ENCODE results near the gene CDKL5.

The CDKL5 gene

GRCh38 chrX:18561020-18561419, 135.6 kb downstream of the CDKL5 start:
- H3K9me3 ChIP-seq (ENCODE audit: insufficient read depth, low read depth, low read length): no peaks in the 10 kb centered on the region
- H3F3A ChIP-seq (ENCODE audit: low read depth): no peaks in the 10 kb centered on the region
- no peaks in the 10 kb centered on the region for H3K79me2 ChIP-seq (ENCODE audit: insufficient read depth, low read length)
- no peak overlapping the region for H3K9ac ChIP-seq (ENCODE audit: low read depth, low read length, poor library complexity, severe bottlenecking)
- H3K9me2 ChIP-seq (replicated peaks; ENCODE audit: low read depth, low read length): no peaks in the 10 kb centered on the region
- no peak overlapping the region for H2AFZ ChIP-seq (ENCODE audit: low read length)
- no peaks in the 10 kb centered on the region for H3K4me1 ChIP-seq (ENCODE audit: insufficient read depth, low read length, poor library complexity, severe bottlenecking)
- no peaks in the 10 kb centered on the region for H4K20me1 ChIP-seq (ENCODE audit: insufficient read depth, low read length, poor library complexity, severe bottlenecking)
- H3K4me2 ChIP-seq (ENCODE audit: low read depth, low read length, poor library complexity, severe bottlenecking): no peak overlapping the region
- no peak for TF ChIP-seq EZH2phosphoT487 (IDR thresholded peaks at IDR 0.05; ENCODE audit: borderline replicate concordance)
- TF ChIP-seq CTCF (conservative IDR thresholded peaks at IDR 0.05; ENCODE audit: low read length): no peak
- H3K27me3 ChIP-seq (ENCODE audit: insufficient read depth, low read length, poor library complexity, severe bottlenecking): no peaks in the 10 kb centered on the region
- no peak overlapping the region for H3K4me3 ChIP-seq (ENCODE audit: low read length, poor library complexity, severe bottlenecking)
- no peaks in the 10 kb centered on the region for H3K36me3 ChIP-seq (ENCODE audit: insufficient read depth, low read length)

GRCh38 chrX:18565727-18566126, 140.3 kb downstream of the CDKL5 start:
- no peak overlapping the region for H2AFZ ChIP-seq (ENCODE audit: low read length)
- H3K27me3 ChIP-seq (ENCODE audit: insufficient read depth, low read length, poor library complexity, severe bottlenecking): no peaks in the 10 kb centered on the region
- H3K4me3 ChIP-seq (ENCODE audit: low read length, poor library complexity, severe bottlenecking): no peak overlapping the region
- no peak overlapping the region for H3K4me2 ChIP-seq (ENCODE audit: low read depth, low read length, poor library complexity, severe bottlenecking)
- H3K36me3 ChIP-seq (ENCODE audit: insufficient read depth, low read length): no peaks in the 10 kb centered on the region
- no peaks in the 10 kb centered on the region for H3K79me2 ChIP-seq (ENCODE audit: insufficient read depth, low read length)
- no peaks in the 10 kb centered on the region for H3K4me1 ChIP-seq (ENCODE audit: insufficient read depth, low read length, poor library complexity, severe bottlenecking)
- H3K9me3 ChIP-seq (ENCODE audit: insufficient read depth, low read depth, low read length): no peaks in the 10 kb centered on the region
- H3K9ac ChIP-seq (ENCODE audit: low read depth, low read length, poor library complexity, severe bottlenecking): no peak overlapping the region
- no peaks in the 10 kb centered on the region for H3K9me2 ChIP-seq (replicated peaks; ENCODE audit: low read depth, low read length)
- no peaks in the 10 kb centered on the region for H3F3A ChIP-seq (ENCODE audit: low read depth)
- TF ChIP-seq CTCF (conservative IDR thresholded peaks at IDR 0.05; ENCODE audit: low read length) (no peak), EZH2phosphoT487 (IDR thresholded peaks at IDR 0.05; ENCODE audit: borderline replicate concordance) (no peak)
- H4K20me1 ChIP-seq (ENCODE audit: insufficient read depth, low read length, poor library complexity, severe bottlenecking): no peaks in the 10 kb centered on the region

GRCh38 chrX:18566748-18567147, 141.3 kb downstream of the CDKL5 start:
- H3K27me3 ChIP-seq (ENCODE audit: insufficient read depth, low read length, poor library complexity, severe bottlenecking): no peaks in the 10 kb centered on the region
- no peaks in the 10 kb centered on the region for H3K9me3 ChIP-seq (ENCODE audit: insufficient read depth, low read depth, low read length)
- no peaks in the 10 kb centered on the region for H3F3A ChIP-seq (ENCODE audit: low read depth)
- H3K4me2 ChIP-seq (ENCODE audit: low read depth, low read length, poor library complexity, severe bottlenecking): no peak overlapping the region
- no peak overlapping the region for H3K9ac ChIP-seq (ENCODE audit: low read depth, low read length, poor library complexity, severe bottlenecking)
- H3K9me2 ChIP-seq (replicated peaks; ENCODE audit: low read depth, low read length): no peaks in the 10 kb centered on the region
- no peaks in the 10 kb centered on the region for H3K79me2 ChIP-seq (ENCODE audit: insufficient read depth, low read length)
- no peaks in the 10 kb centered on the region for H3K36me3 ChIP-seq (ENCODE audit: insufficient read depth, low read length)
- H3K4me3 ChIP-seq (ENCODE audit: low read length, poor library complexity, severe bottlenecking): no peak overlapping the region
- no peaks in the 10 kb centered on the region for H3K4me1 ChIP-seq (ENCODE audit: insufficient read depth, low read length, poor library complexity, severe bottlenecking)
- TF ChIP-seq CTCF (conservative IDR thresholded peaks at IDR 0.05; ENCODE audit: low read length) (no peak), EZH2phosphoT487 (IDR thresholded peaks at IDR 0.05; ENCODE audit: borderline replicate concordance) (no peak)
- H4K20me1 ChIP-seq (ENCODE audit: insufficient read depth, low read length, poor library complexity, severe bottlenecking): no peaks in the 10 kb centered on the region
- no peak overlapping the region for H2AFZ ChIP-seq (ENCODE audit: low read length)
